A549 (cell line): ENCODE data around the gene DPCD. TPM values are rescaled to one million over a fixed set of nuclear protein-coding genes. Genes with fewer than 3 reads are reported as not detected.

ENCODE experiments used
- ATAC-seq, 2 experiments: fragments of 200-7000 bp in 1 of 2; fragments of >200 bp in 1 of 2; cut with Nextera tagmentation in 1 of 2; cut with Tn5 transposase in 1 of 2; 3 replicates each; pipeline versions ENCODE4 v1.8.0 to v1.9.1; 2018 to 2020; ENCODE audit warnings: mild to moderate bottlenecking in 1 of 2, moderate library complexity in 1 of 2
- CTCF ChIA-PET: fragments of 300-600 bp; sonication (Branson Sonifier 250); formaldehyde crosslinking; extraction: SDS; loops from one replicate; lab custom pipeline; 2021; ENCODE audit warnings: antibody characterized with exemption, inconsistent platforms; lab: Yijun Ruan, JAX
- POLR2A ChIA-PET: fragments of 350-600 bp; formaldehyde crosslinking; extraction: SDS; loops from one replicate; lab custom pipeline; 2021; ENCODE audit warnings: antibody characterized with exemption, inconsistent platforms; lab: Yijun Ruan, JAX
- DNase-seq, 2 experiments: peaks; one replicate each; pipeline versions ENCODE4 v3.0.0 to v3.0.0-alpha.2; 2011 to 2016; ENCODE audit warnings: low read depth in 1 of 2, low spot score in 1 of 2
- FAIRE-seq: peaks from 2 replicates; lab custom pipeline; 2011; peaks lifted over from hg19 to GRCh38; lab: Jason Lieb, UNC
- H3K27ac ChIP-seq, 2 experiments: fragments of >200 bp; sonication (Bioruptor Twin); formaldehyde crosslinking; 3 replicates each; pipeline ENCODE4 v1.5.1; 2016 to 2017
- H3K4me1 ChIP-seq: fragments of >200 bp; sonication (Bioruptor Twin); formaldehyde crosslinking; 3 replicates; pipeline ENCODE4 v1.6.1; 2016
- H3K4me2 ChIP-seq: fragments of >200 bp; sonication (Bioruptor Twin); formaldehyde crosslinking; 3 replicates; pipeline ENCODE4 v1.6.1; 2016
- H3K4me3 ChIP-seq: fragments of >200 bp; sonication (Bioruptor Twin); formaldehyde crosslinking; 3 replicates; pipeline ENCODE4 v1.5.1; 2016
- H3K9me3 ChIP-seq: fragments of >200 bp; sonication (Bioruptor Twin); formaldehyde crosslinking; 3 replicates; pipeline ENCODE4 v1.6.1; 2016
- BHLHE40 ChIP-seq: IDR thresholded peaks from 2 replicates; pipeline ENCODE4 v1.6.1; 2012; ENCODE audit warnings: low read depth, low read length, inconsistent platforms
- CHD2 ChIP-seq: fragments of 150-350 bp; IDR thresholded peaks from 2 replicates; pipeline ENCODE4 v1.6.1; 2014; ENCODE audit warnings: low read length; ENCODE audit not compliant: partially characterized antibody
- CHD4 ChIP-seq: fragments of 200-600 bp; sonication (generic); IDR thresholded peaks from 2 replicates; pipeline ENCODE4 v1.6.1; 2016; ENCODE audit warnings: antibody characterized with exemption, mild to moderate bottlenecking, borderline replicate concordance
- CTCF ChIP-seq: fragments of >200 bp; sonication (Bioruptor Twin); formaldehyde crosslinking; IDR thresholded peaks from 3 replicates; pipeline ENCODE4 v1.5.1; 2016
- EP300 ChIP-seq, 2 experiments: fragments of >200 bp; sonication (Bioruptor Twin); formaldehyde crosslinking; IDR thresholded peaks; 2 replicates in 1 of 2; 3 replicates in 1 of 2; pipeline ENCODE4 v1.6.1; 2016 to 2017
- FOSB ChIP-seq: fragments of 250-450 bp; sonication (Bioruptor Pico); IDR thresholded peaks from 2 replicates; pipeline ENCODE4 v1.5.0; 2020; ENCODE audit warnings: mild to moderate bottlenecking, moderate library complexity
- FOSL2 ChIP-seq, 2 experiments: fragments of 450-650 bp in 1 of 2; fragments of >200 bp in 1 of 2; sonication (Bioruptor Twin) in 1 of 2; formaldehyde crosslinking; IDR thresholded peaks; 2 replicates each; pipeline versions ENCODE4 v1.5.0 to v1.6.1; 2016 to 2020; ENCODE audit warnings: mild to moderate bottlenecking in 1 of 2, moderate library complexity in 1 of 2
- HES2 ChIP-seq: fragments of >200 bp; sonication (Bioruptor Twin); formaldehyde crosslinking; IDR thresholded peaks from 2 replicates; pipeline ENCODE4 v1.6.1; 2016
- HEYL ChIP-seq: fragments of 250-450 bp; sonication (Bioruptor Pico); IDR thresholded peaks from 2 replicates; pipeline ENCODE4 v1.8.0; 2021; ENCODE audit warnings: mild to moderate bottlenecking, moderate library complexity
- JUNB ChIP-seq: fragments of >200 bp; sonication (Bioruptor Twin); formaldehyde crosslinking; IDR thresholded peaks from 2 replicates; pipeline ENCODE4 v1.6.1; 2016
- KDM1A ChIP-seq: fragments of 200-600 bp; sonication (generic); IDR thresholded peaks from 2 replicates; pipeline ENCODE4 v1.6.1; 2016; ENCODE audit warnings: low read depth, mild to moderate bottlenecking
- KDM5A ChIP-seq: fragments of 200-600 bp; sonication (generic); IDR thresholded peaks from 2 replicates; pipeline ENCODE4 v1.6.1; 2016; ENCODE audit warnings: antibody characterized with exemption, mild to moderate bottlenecking
- MAFK ChIP-seq: fragments of 450-650 bp; IDR thresholded peaks from 2 replicates; pipeline ENCODE4 v1.6.1; 2014; ENCODE audit not compliant: partially characterized antibody
- MAX ChIP-seq: IDR thresholded peaks from 2 replicates; pipeline ENCODE4 v1.6.1; 2012
- PHF8 ChIP-seq: fragments of 200-600 bp; sonication (generic); IDR thresholded peaks from 2 replicates; pipeline ENCODE4 v1.6.1; 2016; ENCODE audit warnings: low read depth, mild to moderate bottlenecking, antibody characterized with exemption, moderate library complexity, borderline replicate concordance
- POLR2A ChIP-seq: IDR thresholded peaks from 2 replicates; pipeline ENCODE4 v1.6.1; 2012; ENCODE audit warnings: mild to moderate bottlenecking, low read length
- RAD21 ChIP-seq, 2 experiments: fragments of >200 bp in 1 of 2; sonication (Bioruptor Twin) in 1 of 2; formaldehyde crosslinking in 1 of 2; IDR thresholded peaks in 1 of 2; conservative IDR thresholded peaks in 1 of 2; 2 replicates in 1 of 2; 3 replicates in 1 of 2; pipeline ENCODE4 v1.6.1; 2012 to 2018; ENCODE audit warnings: inconsistent platforms in 1 of 2
- RCOR1 ChIP-seq: fragments of 150-350 bp; IDR thresholded peaks from 2 replicates; pipeline ENCODE4 v1.6.1; 2014; ENCODE audit warnings: antibody characterized with exemption, low read length, low read depth
- RFX5 ChIP-seq: fragments of 450-650 bp; IDR thresholded peaks from 2 replicates; pipeline ENCODE4 v1.7.1; 2014; ENCODE audit warnings: antibody characterized with exemption, mild to moderate bottlenecking, moderate library complexity
- RNF2 ChIP-seq: fragments of 200-600 bp; sonication (generic); IDR thresholded peaks from 2 replicates; pipeline ENCODE4 v1.6.1; 2016; ENCODE audit warnings: low read depth, mild to moderate bottlenecking, antibody characterized with exemption, moderate library complexity, borderline replicate concordance
- USF2 ChIP-seq: fragments of 450-650 bp; IDR thresholded peaks from 2 replicates; pipeline ENCODE4 v1.6.1; 2014; ENCODE audit warnings: antibody characterized with exemption
- ZC3H11A ChIP-seq: fragments of 450-650 bp; IDR thresholded peaks from 2 replicates; pipeline ENCODE4 v1.6.1; 2014; ENCODE audit warnings: antibody characterized with exemption, mild to moderate bottlenecking
- WGBS: methylation state at CpG from one replicate; pipeline ENCODE4 v1.1.6; 2017; ENCODE audit errors: missing lambda C conversion rate; 5-methylcytosine and 5-hydroxymethylcytosine counted together
- polyA plus RNA-seq, 4 experiments: library from polyadenylated mRNA; depleted of rRNA in 3 of 4; stranded (reverse); fragments of >200 nt; fragmentation: RNase III in 1 of 4; extraction: RNeasy Plus Mini Kit Qiagen cat#74134 plus additional on column Dnase treatment in 1 of 4; gene quantifications; 2 replicates in 3 of 4; 3 replicates in 1 of 4; pipeline ENCODE4 v1.2.3, GENCODE V29; 2011 to 2017
- TF ChIP-seq, protein P1 (sequence below): fragments of 150-350 bp; IDR thresholded peaks from 2 replicates; pipeline ENCODE4 v1.6.1; 2014; ENCODE audit warnings: low read depth, mild to moderate bottlenecking, low read length

Gene DPCD
- polyA plus RNA-seq, 2 of the 4 experiments (the other 2 are of a cell fraction), result 37.4 to 40.8 TPM

DNA sequence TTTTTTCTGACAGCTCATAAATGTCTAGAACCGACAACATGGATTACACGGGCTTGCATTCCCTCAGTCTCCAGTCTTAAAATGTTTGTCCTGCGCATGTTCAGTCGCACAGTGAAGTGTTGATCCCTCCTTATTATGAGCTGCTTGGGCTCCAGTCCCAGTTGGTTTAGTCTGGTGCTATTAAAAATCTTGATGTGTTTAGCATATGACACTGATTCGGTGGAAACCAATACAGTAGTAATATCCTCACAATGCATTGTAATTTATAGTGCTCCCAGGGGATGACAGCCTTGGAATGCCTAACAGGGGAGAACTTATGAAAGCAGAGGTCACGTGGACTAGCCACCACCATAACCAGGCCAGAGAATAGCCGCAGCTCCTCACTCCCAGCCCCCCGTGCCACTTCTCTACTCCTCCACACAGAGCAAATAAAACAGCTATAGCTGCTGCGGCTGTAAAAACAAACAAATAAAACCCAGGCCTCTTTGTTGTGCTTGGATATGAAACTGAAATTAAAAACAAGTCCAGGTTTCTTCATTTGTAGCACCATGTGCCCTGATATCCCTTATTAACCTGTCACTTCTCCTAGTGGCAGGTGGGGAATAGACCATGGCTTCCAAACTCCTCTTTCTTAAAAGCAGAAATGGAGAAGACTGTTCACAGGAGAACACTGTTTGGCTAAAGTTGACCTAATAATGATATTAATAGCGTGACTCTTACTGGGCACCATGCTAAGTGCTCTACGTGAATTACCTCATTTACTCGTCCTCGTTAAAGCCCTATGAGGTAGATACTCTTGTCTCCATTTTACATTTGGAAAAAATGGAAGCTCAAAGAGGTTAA, 7.7 kb downstream of the DPCD start:
- POLR2A ChIA-PET, result interaction anchor here (1.1 kb wide), 1 partner anchor 8 kb away, joined by 4 read pairs; the partner anchor contains the start of genes DPCD and POLL

DNA sequence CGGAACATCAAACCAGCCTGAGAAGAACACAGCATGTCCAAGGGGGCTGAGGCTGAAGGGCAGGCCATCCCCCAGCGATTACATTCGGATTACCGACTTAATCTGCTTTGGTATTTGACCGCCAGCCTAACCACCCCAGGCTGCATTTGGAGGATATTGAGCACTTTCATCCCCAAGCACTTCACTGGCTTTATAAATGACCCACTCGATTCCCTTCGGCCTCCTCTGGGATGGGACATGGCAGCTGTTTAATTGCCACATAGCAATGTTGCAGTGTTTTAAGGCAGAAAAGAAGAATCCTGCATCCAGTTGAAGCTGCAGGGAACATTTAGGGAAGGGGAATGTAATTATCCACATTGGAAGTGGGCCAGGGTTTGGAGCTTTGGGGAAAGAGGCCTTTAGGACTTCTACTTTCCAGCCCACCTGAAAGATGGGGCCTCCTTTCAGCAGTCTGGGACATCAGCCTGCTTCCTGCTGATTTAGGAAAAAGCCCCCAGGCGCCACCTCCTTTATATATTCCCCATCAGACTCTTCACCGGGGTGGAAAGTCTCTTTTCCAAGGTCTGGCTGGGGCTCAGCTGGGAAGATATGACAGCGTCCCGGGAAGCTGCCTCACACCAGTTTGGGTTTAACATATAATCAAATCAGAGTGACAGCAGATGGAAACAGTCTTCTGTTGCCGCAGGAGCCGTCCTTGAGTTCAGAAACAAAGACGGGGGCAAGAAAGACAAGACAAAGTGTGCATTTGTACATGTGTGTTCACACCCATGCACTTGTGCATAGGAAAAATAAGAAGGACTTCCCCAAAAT, 9.2 kb downstream of the DPCD start:
- DNase-seq (no peak), ATAC-seq (no peak), FAIRE-seq (no peak)
- Histone ChIP-seq H3K4me3 (no peak overlapping the region), H3K27ac (no peak overlapping the region), H3K4me1 (no peaks in the 10 kb centered on the region), H3K4me2 (no peak overlapping the region), H3K9me3 (no peaks in the 10 kb centered on the region)
- ChIA-PET POLR2A (interaction anchor here (1.1 kb wide), 1 partner anchor 9 kb away, joined by 4 read pairs; the partner anchor contains the start of genes DPCD and POLL), CTCF (interaction anchor here (0.9 to 8.8 kb wide), 6 partner anchors 11 to 383 kb away, joined by 3 to 106 read pairs (median 3); partner anchors contain the start of gene NPM3)
- WGBS, result 91% methylated on average over 14 of the region's 14 CpGs
- TF ChIP-seq BHLHE40 (no peak), FOSL2 (IDR thresholded peaks at IDR 0.05) (no peak), FOSL2 (CRISPR knock-in tag; IDR thresholded peaks at IDR 0.05) (no peak), MAX (no peak)

More for the DNA sequence above, 7.7 kb downstream of the DPCD start:
- TF ChIP-seq RCOR1 (no peak), HEYL (CRISPR knock-in tag) (no peak), RNF2 (no peak), PHF8 (no peak), CTCF (no peak)
- TF ChIP-seq, all 56 proteins: peak for 0
- Histone ChIP-seq H3K9me3 (no peaks in the 10 kb centered on the region), H3K4me3 (no peak overlapping the region), H3K27ac (no peak overlapping the region), H3K4me1 (no peaks in the 10 kb centered on the region), H3K4me2 (no peak overlapping the region)
- FAIRE-seq (no peak), ATAC-seq (no peak), DNase-seq (no peak)
- 89% methylated on average over 13 of the region's 13 CpGs for WGBS
- CTCF ChIA-PET, result interaction anchor here (0.6 to 1.6 kb wide), 9 partner anchors 10 to 382 kb away, joined by 3 to 7 read pairs (median 3); no protein-coding TSS in a partner anchor

GRCh38 chr10:101601541-101601940, 13.4 kb downstream of the DPCD start:
- Histone ChIP-seq H3K4me3 (no peak overlapping the region), H3K4me2 (no peak overlapping the region), H3K4me1 (no peaks in the 10 kb centered on the region), H3K9me3 (no peaks in the 10 kb centered on the region), H3K27ac (no peak overlapping the region)
- TF ChIP-seq RAD21 (conservative IDR thresholded peaks at IDR 0.05 in 1 of 2, IDR thresholded peaks at IDR 0.05 in 1 of 2) (no peak), CHD4 (no peak), CHD2 (no peak), MAFK (no peak), HEYL (CRISPR knock-in tag) (no peak), USF2 (no peak), FOSB (CRISPR knock-in tag) (no peak), KDM1A (no peak), KDM5A (no peak), RFX5 (no peak), HES2 (no peak), ZC3H11A (no peak), MAX (no peak), POLR2A (no peak), JUNB (no peak), EP300 (IDR thresholded peaks at IDR 0.05) (no peak)
- TF ChIP-seq, protein P1, sequence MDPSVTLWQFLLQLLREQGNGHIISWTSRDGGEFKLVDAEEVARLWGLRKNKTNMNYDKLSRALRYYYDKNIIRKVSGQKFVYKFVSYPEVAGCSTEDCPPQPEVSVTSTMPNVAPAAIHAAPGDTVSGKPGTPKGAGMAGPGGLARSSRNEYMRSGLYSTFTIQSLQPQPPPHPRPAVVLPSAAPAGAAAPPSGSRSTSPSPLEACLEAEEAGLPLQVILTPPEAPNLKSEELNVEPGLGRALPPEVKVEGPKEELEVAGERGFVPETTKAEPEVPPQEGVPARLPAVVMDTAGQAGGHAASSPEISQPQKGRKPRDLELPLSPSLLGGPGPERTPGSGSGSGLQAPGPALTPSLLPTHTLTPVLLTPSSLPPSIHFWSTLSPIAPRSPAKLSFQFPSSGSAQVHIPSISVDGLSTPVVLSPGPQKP, result no peak
- no peak for DNase-seq
- FAIRE-seq, result no peak
- CTCF ChIA-PET, result interaction anchor here (0.7 to 8.8 kb wide), 11 partner anchors 8 to 472 kb away, joined by 3 to 106 read pairs (median 6); partner anchors contain the start of gene NPM3
- ATAC-seq, result no peak
- POLR2A ChIA-PET, result no interaction called here
- WGBS, result 67% methylated on average over 1 of the region's 1 CpG
